ENCODE results near the gene TRIM23.

GRCh38 chr5:65539827-65540226 is 84.3 kb downstream of the TRIM23 start:
- TF ChIP-seq PATZ1 (CRISPR knock-in tag; IDR thresholded peaks at IDR 0.05; ENCODE audit: borderline replicate concordance) (no peak), BACH2 (CRISPR knock-in tag; IDR thresholded peaks at IDR 0.05; ENCODE audit: borderline replicate concordance) (no peak), ARNTL (CRISPR knock-in tag; IDR thresholded peaks at IDR 0.05; ENCODE audit: borderline replicate concordance, low read depth) (no peak), ZFP3 (CRISPR knock-in tag; IDR thresholded peaks at IDR 0.05) (no peak), ZFP30 (CRISPR knock-in tag; IDR thresholded peaks at IDR 0.05) (no peak), ZNF70 (CRISPR knock-in tag; IDR thresholded peaks at IDR 0.05) (no peak), TOX (CRISPR knock-in tag; IDR thresholded peaks at IDR 0.05; ENCODE audit: borderline replicate concordance) (no peak), POU6F1 (CRISPR knock-in tag; IDR thresholded peaks at IDR 0.05; ENCODE audit: borderline replicate concordance, low read depth) (no peak), SNAI2 (CRISPR knock-in tag; IDR thresholded peaks at IDR 0.05) (no peak)
